Mesodermal cell (in vitro differentiated cells): ENCODE results near the gene MAD2L1BP.
"Not testable (repeated sequence)": the region's sequence is repeated elsewhere in the genome, so short reads cannot be mapped to it uniquely, and the experiment has no call there.

Experiments used
- H3K27ac ChIP-seq: 2 replicates; pipeline ENCODE4 v1.7.0; 2013; ENCODE audit warnings: mild to moderate bottlenecking, low read depth, low read length, moderate library complexity; ENCODE audit not compliant: severe bottlenecking
- H3K36me3 ChIP-seq: 2 replicates; pipeline ENCODE4 v1.7.1; 2013; ENCODE audit warnings: mild to moderate bottlenecking, low read length, moderate library complexity; ENCODE audit not compliant: control insufficient read depth, insufficient read depth
- H3K4me1 ChIP-seq: one replicate; pipeline ENCODE4 v1.7.1; 2013; ENCODE audit warnings: mild to moderate bottlenecking, low read length; ENCODE audit not compliant: insufficient read depth, control insufficient read depth, poor library complexity, severe bottlenecking
- H3K4me3 ChIP-seq: 2 replicates; pipeline ENCODE4 v1.7.0; 2013; ENCODE audit warnings: low read length, control low read depth, mild to moderate bottlenecking; ENCODE audit not compliant: insufficient read depth, poor library complexity, severe bottlenecking; ENCODE audit errors: extremely low read depth
- H3K9me3 ChIP-seq: 2 replicates; pipeline ENCODE4 v1.7.1; 2013; ENCODE audit warnings: mild to moderate bottlenecking, low read length, moderate library complexity; ENCODE audit not compliant: control insufficient read depth
- WGBS, 2 experiments: methylation state at CpG; one replicate each; pipeline ENCODE4 v1.1.5; 2013; ENCODE audit warnings: missing lambda C conversion rate in 2 of 2; ENCODE audit not compliant: insufficient coverage in 2 of 2; 5-methylcytosine and 5-hydroxymethylcytosine counted together

The MAD2L1BP gene

DNA sequence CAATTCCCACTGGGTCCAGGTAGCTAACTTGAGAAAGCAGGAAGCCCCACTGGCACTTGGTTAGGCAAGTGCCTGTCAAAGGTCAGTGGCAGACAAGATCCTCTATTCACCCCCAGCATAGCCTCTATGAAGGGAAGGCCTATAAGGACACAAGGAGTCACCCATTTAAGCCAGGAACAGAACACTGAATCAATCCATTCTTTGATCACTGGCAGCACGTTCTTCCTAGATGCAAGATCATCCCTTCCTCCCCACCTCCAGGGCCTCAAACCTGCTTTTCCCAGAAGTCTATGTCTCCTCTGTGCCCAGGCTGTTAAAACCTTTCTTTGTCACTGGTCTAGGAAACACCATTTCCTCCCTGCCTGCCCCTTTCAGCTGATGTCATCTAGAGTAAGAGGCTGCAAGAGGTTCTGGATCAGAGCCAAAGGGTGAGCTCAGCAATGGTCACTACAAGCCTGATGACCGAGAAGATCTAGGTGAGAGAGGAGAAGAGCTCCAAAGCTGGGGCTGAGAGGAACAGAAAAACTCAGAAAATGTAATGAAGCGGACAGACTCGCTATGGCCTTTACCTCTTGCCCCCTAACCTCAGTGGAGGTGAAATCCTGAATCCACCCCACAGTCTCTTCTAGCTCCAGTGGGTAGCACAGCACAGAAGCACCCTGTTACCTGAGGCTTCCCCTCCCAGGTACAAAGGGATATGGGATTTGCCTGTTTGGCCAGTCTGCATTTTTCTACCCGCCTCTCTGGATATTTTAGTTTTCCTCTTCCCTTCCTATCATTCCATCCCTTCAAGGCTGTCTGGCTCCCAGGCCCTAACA is 8.4 kb upstream of the MAD2L1BP start:
- Histone ChIP-seq H3K4me3 (peak overlapping the region; percentile 5), H3K27ac (peak overlapping the region; percentile 57), H3K9me3 (no peaks in the 10 kb centered on the region), H3K36me3 (peaks cover 55% of the 10 kb centered on the region), H3K4me1 (peaks cover 14% of the 10 kb centered on the region)
- whole genome bisulfite sequencing, 2 experiments, result 96 to 97% methylated on average over 3 to 4 of the region's 5 CpGs

- Histone ChIP-seq H3K9me3 (no peaks in the 10 kb centered on the region), H3K27ac (peak overlapping the region; percentile 77), H3K4me3 (peak overlapping the region; percentile 87), H3K36me3 (peaks cover 42% of the 10 kb centered on the region), H3K4me1 (peaks cover 14% of the 10 kb centered on the region)
- WGBS, 2 experiments, result 14 to 19% methylated on average over 11 to 13 of the region's 25 CpGs
Measured at GRCh38 chr6:43628393-43629103, 7.1 kb upstream of the MAD2L1BP start.

DNA sequence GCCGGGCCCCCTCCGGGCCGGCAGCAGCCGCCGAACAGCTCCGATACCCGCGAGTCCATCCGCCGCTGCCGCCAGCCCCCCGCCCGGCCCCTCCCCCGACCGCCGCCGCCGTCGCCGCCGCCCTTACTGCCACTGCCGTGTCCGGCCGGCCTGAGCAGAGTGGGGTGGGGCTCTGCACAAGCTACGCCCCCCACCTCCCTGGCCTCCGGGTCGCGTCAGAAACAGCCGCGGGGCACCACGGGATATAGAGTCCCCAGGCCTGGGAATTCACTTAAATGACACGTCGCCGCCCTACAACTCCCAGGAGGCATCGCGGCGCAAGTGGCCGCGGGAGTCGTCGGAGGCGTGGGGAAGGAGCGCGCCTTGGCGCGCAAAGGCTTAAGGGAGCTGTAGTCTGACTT is 6.5 kb upstream of the MAD2L1BP start, which contains the start of gene GTPBP2:
Gene GTPBP2, minus strand, starts transcription at position 161 of the 401 bp plus-strand sequence. Its CDS starts 102 bp downstream, at position 59.
- no peaks in the 10 kb centered on the region for H3K9me3 ChIP-seq
- peaks cover 14% of the 10 kb centered on the region for H3K4me1 ChIP-seq
- WGBS, 2 experiments, result 0 to 1% methylated on average over 21 to 27 of the region's 46 CpGs

GRCh38 chr6:43629505-43630300 is 5.9 kb upstream of the MAD2L1BP start:
- Histone ChIP-seq H3K4me3 (peak overlapping the region; percentile 87), H3K4me1 (peaks cover 14% of the 10 kb centered on the region), H3K9me3 (no peaks in the 10 kb centered on the region), H3K36me3 (peaks cover 30% of the 10 kb centered on the region), H3K27ac (peak overlapping the region; percentile 99)
- 1% methylated on average over 18 to 30 of the region's 41 CpGs for WGBS, 2 experiments

More for the DNA sequence above, 6.5 kb upstream of the MAD2L1BP start, which contains the start of gene GTPBP2:
- peak within 1 kb of the TSS; percentile 99 for H3K27ac ChIP-seq
- peak within 1 kb of the TSS; percentile 87 for H3K4me3 ChIP-seq
- peaks cover 36% of the 10 kb centered on the region for H3K36me3 ChIP-seq

DNA sequence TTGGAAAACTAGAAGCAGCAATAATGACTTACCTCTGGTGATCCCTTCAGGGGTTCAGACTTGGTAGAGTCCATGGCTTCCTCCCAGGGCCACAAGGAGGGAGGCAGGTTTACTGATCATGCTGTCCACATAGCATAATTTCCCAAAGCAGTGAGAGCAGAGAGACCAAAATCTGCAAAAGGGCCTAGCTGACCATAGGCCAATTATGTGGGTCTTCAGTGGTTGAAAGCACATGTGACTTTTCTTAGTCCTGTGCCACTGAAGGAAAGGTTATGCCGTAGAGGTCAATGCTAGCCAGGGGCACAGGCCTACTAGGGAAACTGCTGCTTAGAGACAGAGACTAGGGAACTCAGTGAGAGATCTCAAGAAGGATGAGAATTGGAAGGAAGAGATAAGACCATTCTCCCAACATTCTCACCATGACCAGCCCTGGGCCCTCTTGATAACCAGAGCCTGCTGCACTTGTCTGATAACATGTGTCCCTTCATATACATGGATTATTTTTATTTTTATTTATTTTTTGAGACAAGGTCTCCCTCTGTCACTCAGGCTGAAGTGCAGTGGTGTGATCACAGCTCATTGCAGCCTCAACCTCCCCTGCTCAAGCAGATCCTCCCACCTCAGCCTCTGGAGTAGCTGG is 4.5 kb upstream of the MAD2L1BP start:
- WGBS, 2 experiments, result 89% methylated on average over 1 of the region's 1 CpG; no CpG with 5 or more reads in 1 of the 2 experiments
- H3K9me3 ChIP-seq, result no peaks in the 10 kb centered on the region
- peaks cover 16% of the 10 kb centered on the region for H3K36me3 ChIP-seq
- H3K4me3 ChIP-seq, result no peak overlapping the region
- H3K27ac ChIP-seq, result peak overlapping the region; percentile 99
- peaks cover 14% of the 10 kb centered on the region for H3K4me1 ChIP-seq

DNA sequence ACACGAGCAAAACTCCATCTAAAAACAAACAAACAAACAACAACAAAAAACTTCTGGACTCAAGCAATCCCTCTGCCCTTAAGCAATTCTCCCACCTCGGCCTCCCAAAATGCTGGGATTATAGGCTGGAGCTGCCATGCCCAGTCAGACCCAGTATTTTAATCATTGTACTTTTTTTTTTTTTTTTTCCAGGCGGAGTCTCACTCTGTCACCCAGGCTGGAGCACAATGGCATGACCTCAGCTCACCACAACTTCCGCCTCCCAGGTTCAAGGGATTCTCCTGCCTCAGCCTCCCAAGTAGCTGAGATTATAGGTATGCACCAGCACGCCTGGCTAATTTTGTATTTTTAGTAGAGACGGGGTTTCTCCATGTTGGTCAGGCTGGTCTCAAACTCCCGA is 2.6 kb upstream of the MAD2L1BP start:
- H3K36me3 ChIP-seq, result peaks cover 17% of the 10 kb centered on the region
- not testable (repeated sequence) for H3K27ac ChIP-seq, H3K4me3 ChIP-seq, H3K9me3 ChIP-seq, H3K4me1 ChIP-seq
- WGBS, 2 experiments, result 93% methylated on average over 5 to 6 of the region's 7 CpGs

GRCh38 chr6:43634702-43635303 is 837 bp upstream of the MAD2L1BP start:
- H3K27ac ChIP-seq, result no peak overlapping the region

GRCh38 chr6:43636308-43636659 is 644 bp downstream of the MAD2L1BP start:
- peak overlapping the region; percentile 23 for H3K27ac ChIP-seq
- 25 to 28% methylated on average over 3 to 5 of the region's 7 CpGs for WGBS, 2 experiments

More at GRCh38 chr6:43634702-43635303, 837 bp upstream of the MAD2L1BP start:
- 95 to 96% methylated on average over 6 to 8 of the region's 9 CpGs for WGBS, 2 experiments
- peaks cover 35% of the 10 kb centered on the region for H3K36me3 ChIP-seq
- no peak overlapping the region for H3K4me3 ChIP-seq
- H3K4me1 ChIP-seq, result peaks cover 18% of the 10 kb centered on the region
- no peaks in the 10 kb centered on the region for H3K9me3 ChIP-seq

DNA sequence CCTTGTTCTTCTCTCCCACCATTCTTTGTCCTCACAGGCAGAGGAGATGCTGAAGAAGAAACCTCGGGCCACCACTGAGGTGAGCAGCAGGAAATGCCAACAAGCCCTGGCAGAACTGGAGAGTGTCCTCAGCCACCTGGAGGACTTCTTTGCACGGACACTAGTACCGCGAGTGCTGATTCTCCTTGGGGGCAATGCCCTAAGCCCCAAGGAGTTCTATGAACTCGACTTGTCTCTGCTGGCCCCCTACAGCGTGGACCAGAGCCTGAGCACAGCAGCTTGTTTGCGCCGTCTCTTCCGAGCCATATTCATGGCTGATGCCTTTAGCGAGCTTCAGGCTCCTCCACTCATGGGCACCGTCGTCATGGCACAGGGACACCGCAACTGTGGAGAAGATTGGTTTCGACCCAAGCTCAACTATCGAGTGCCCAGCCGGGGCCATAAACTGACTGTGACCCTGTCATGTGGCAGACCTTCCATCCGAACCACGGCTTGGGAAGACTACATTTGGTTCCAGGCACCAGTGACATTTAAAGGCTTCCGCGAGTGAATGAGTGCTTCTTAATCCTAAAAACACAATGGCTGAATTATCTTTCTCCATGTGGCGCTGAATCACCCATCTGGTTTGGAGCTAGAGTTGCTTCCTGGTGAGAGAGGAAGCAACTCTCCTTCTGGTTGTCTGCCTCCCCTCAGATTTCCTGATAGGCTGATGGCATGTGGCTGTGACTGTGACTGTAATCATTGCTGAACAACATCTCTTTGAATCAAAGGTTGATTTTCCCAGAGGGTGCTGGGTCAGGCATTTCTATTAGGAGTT is 4.6 kb downstream of the MAD2L1BP start:
- H3K36me3 ChIP-seq, result peaks cover 70% of the 10 kb centered on the region
- H3K4me1 ChIP-seq, result peaks cover 24% of the 10 kb centered on the region
- H3K4me3 ChIP-seq, result no peak overlapping the region
- H3K9me3 ChIP-seq, result no peaks in the 10 kb centered on the region
- H3K27ac ChIP-seq, result peak overlapping the region; percentile 31
- WGBS, 2 experiments, result 97 to 99% methylated on average over 20 of the region's 21 CpGs

More at GRCh38 chr6:43636308-43636659, 644 bp downstream of the MAD2L1BP start:
- Histone ChIP-seq H3K4me1 (peaks cover 20% of the 10 kb centered on the region), H3K4me3 (peak overlapping the region; percentile 82), H3K9me3 (no peaks in the 10 kb centered on the region), H3K36me3 (peaks cover 49% of the 10 kb centered on the region)
